ENCODE data around the gene SUPT4H1. TPM values are rescaled to one million over a fixed set of nuclear protein-coding genes. Genes with fewer than 3 reads are reported as not detected.
"Not testable (repeated sequence)": the region's sequence is repeated elsewhere in the genome, so short reads cannot be mapped to it uniquely, and the experiment has no call there.

The SUPT4H1 gene
- 157 and 168 TPM in 2 replicates for total RNA-seq (2014; rRNA removed; shearing (Covaris generic))
- polyA plus RNA-seq (2015; cell fraction: cytosol; rRNA removed) = 111 and 127 TPM in 2 replicates
- 62.2 and 69.3 TPM in 2 replicates for polyA plus RNA-seq (2015; cell fraction: nucleus; rRNA removed)

- DNase-seq (ENCODE audit: low read depth) = peak; percentile 91
Observed at GRCh38 chr17:58351831-58352595, at the start of gene SUPT4H1. Gene SUPT4H1 (minus strand): TSS chr17:58352201. CDS start chr17:58352135, 66 bp downstream.

- no peak for DNase-seq (ENCODE audit: low read depth)
Observed at GRCh38 chr17:58401287-58401686, 49.3 kb upstream of the SUPT4H1 start.

GRCh38 chr17:58400826-58401225, 48.8 kb upstream of the SUPT4H1 start:
- no peak for DNase-seq (ENCODE audit: low read depth)

- no peak for DNase-seq (ENCODE audit: low read depth)
Observed at GRCh38 chr17:58399974-58400373, 48.0 kb upstream of the SUPT4H1 start.

- DNase-seq (ENCODE audit: low read depth) = no peak
Observed at GRCh38 chr17:58398574-58399266, 46.7 kb upstream of the SUPT4H1 start.

GRCh38 chr17:58397421-58397820, 45.4 kb upstream of the SUPT4H1 start:
- not testable (repeated sequence) for DNase-seq (ENCODE audit: low read depth)

- DNase-seq (ENCODE audit: low read depth) = no peak
Observed at GRCh38 chr17:58396173-58396572, 44.2 kb upstream of the SUPT4H1 start.

- DNase-seq (ENCODE audit: low read depth) = no peak
Observed at GRCh38 chr17:58394534-58395223, 42.7 kb upstream of the SUPT4H1 start.

GRCh38 chr17:58391302-58391984, 39.4 kb upstream of the SUPT4H1 start:
- peak; percentile 68 for DNase-seq (ENCODE audit: low read depth)

- DNase-seq (ENCODE audit: low read depth) = no peak
Observed at GRCh38 chr17:58390884-58391283, 38.9 kb upstream of the SUPT4H1 start.

GRCh38 chr17:58388302-58389190, 36.5 kb upstream of the SUPT4H1 start:
- no peak for DNase-seq (ENCODE audit: low read depth)

GRCh38 chr17:58387834-58388233, 35.8 kb upstream of the SUPT4H1 start:
- no peak for DNase-seq (ENCODE audit: low read depth)

GRCh38 chr17:58386708-58387107, 34.7 kb upstream of the SUPT4H1 start:
- DNase-seq (ENCODE audit: low read depth) = no peak

GRCh38 chr17:58385359-58385899, 33.4 kb upstream of the SUPT4H1 start:
- no peak for DNase-seq (ENCODE audit: low read depth)

- no peak for DNase-seq (ENCODE audit: low read depth)
Observed at GRCh38 chr17:58384897-58385296, 32.9 kb upstream of the SUPT4H1 start.

- no peak for DNase-seq (ENCODE audit: low read depth)
Observed at GRCh38 chr17:58383892-58384462, 32.0 kb upstream of the SUPT4H1 start.

GRCh38 chr17:58382872-58383242, 30.9 kb upstream of the SUPT4H1 start:
- no peak for DNase-seq (ENCODE audit: low read depth)

- no peak for DNase-seq (ENCODE audit: low read depth)
Observed at GRCh38 chr17:58382108-58382871, 30.3 kb upstream of the SUPT4H1 start.
